ENCODE results near the gene RBFOX2. TPM values are rescaled to one million over a fixed set of nuclear protein-coding genes. Genes with fewer than 3 reads are reported as not detected.

The RBFOX2 gene
- total RNA-seq, 1 experiment from 2014 or later, result 57.0 TPM

DNA sequence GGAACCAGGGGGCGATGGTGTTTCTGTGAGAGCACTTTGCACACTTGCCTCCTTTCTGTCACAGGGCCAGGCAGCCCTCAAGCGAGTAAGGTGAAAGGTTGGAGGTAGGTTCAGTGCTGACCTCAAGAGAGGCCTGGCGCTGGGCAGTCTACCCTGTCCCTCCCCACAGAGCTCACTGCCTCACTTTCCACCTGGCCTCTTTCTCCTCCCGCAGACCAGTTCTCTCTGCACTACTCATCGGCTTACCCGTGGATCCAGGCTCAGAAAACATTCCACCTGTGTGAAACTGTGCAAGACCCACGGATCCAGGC is 294.2 kb downstream of the RBFOX2 start:
- in situ Hi-C loops (cut with HindIII; ENCODE audit: low pct_unique_long_range_greater_than_20kb, low sequenced_read_pairs), result no loop called here
- DNase-seq (ENCODE audit: low read depth, low spot score), result no peak

DNA sequence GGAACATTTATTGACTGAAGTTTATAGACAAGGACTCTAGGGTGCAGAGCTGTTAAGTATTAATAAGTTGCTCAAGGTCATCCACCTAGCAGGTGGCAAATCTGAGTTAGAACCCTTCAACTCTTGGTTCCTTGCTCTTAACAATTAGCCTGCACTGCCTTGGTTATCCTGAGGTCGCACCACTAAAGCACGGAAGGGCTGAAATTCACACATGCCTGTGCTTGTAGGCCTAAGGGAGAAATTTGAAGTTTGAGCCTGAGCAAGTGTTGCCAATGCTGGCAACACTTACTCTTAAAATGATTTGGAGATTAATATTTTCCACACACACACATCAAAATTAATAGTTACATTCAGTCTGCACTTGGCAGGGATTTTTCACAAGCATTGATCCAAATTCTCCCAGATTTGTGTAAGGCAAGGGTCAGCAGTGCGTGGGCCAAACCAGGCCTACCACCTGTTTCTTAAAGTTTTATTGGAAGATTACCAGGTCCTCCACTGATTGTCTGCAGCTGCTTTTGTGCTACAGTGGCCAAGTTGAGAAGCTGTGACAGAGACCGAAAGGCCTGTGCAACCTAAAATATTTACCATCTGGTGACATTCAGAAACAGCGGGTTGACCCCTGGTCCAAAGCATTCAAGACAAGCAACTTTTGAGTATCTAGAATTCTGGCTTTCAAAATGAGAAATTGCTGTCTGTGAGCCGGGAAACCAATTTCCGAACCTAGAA is 294.7 kb downstream of the RBFOX2 start:
- in situ Hi-C loops (cut with HindIII; ENCODE audit: low pct_unique_long_range_greater_than_20kb, low sequenced_read_pairs), result no loop called here
- no peak for DNase-seq (ENCODE audit: low read depth, low spot score)

DNA sequence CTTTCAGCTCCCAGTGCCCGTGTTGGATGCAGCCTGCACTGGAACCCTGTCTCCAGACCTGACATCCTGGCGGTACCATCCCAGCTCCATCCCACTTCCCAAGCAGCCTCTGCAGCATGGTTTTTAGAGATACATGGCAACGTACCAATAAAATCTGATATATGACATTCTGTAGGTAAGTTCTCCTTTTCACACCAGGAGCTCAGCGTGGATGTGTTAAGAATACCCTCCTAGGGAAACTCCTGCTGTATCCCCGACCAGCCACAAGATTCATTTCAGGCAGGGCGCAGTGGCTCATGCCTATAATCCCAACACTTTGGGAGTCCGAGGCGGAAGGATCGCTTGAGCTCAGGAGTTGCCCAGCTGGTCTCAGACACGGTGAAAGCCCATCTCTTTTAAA is 295.6 kb downstream of the RBFOX2 start:
- in situ Hi-C loops (cut with HindIII; ENCODE audit: low pct_unique_long_range_greater_than_20kb, low sequenced_read_pairs), result no loop called here
- no peak for DNase-seq (ENCODE audit: low read depth, low spot score)

DNA sequence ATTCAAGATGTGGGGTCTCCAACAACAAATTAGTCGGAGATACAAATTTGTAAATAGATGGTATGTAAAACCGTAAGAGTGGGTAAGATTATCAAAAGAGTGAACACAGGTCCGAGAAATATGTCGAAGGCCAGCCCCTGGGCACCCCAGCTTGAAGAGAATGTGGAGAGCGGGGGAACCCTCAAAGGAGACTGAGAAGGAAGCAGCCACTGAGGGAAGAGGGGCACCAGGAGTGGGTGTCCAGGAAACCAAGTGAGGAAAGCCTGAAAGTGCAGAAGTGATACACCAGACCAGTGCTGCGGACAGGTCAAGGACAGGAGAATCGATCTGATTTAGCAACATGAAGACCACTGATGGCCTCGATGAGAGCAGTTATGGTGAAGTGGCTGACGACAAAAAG is 296.5 kb downstream of the RBFOX2 start:
- DNase-seq (ENCODE audit: low read depth, low spot score), result no peak
- in situ Hi-C loops (cut with HindIII; ENCODE audit: low pct_unique_long_range_greater_than_20kb, low sequenced_read_pairs), result no loop called here

DNA sequence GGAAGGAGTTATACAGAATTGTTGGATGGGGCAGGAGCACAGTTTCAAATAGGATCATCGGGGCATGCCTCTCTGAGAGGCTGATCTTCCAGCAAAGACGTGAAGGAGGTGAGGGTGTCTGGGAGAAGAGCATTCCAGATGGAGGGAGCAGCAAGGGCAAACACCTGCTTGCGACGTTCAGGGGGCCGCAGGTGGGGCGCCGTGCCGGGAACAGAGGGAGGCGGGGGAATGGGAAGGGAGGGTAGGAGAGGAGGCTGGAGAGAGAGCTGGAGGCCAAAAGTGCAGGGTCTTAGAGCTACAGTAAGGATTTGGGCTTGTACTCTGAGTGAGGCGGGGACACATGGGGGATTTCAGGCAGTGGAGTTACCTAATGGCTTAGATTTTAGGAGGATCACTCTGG is 297.3 kb downstream of the RBFOX2 start:
- DNase-seq (ENCODE audit: low read depth, low spot score), result no peak
- in situ Hi-C loops (cut with HindIII; ENCODE audit: low pct_unique_long_range_greater_than_20kb, low sequenced_read_pairs), result no loop called here

DNA sequence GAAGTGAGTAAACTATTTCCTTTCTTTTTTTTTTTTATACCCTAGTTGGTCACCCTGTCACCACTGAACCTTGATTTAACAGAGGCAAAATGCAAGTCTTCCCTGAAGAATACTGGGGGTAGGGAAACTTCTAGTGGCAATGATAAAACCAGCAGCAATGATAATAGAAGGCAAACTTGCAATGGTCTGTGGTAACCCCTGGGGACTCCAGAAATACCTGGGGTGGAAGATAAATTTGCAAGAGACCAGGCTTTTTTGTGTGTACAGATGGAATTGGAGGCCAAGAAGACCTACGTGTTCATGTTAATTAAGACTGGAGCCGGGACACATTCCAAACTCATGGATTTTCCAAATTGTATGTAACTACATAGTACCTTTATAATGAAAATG is 299.3 kb downstream of the RBFOX2 start:
- DNase-seq (ENCODE audit: low read depth, low spot score), result no peak
- in situ Hi-C loops (cut with HindIII; ENCODE audit: low pct_unique_long_range_greater_than_20kb, low sequenced_read_pairs), result no loop called here

DNA sequence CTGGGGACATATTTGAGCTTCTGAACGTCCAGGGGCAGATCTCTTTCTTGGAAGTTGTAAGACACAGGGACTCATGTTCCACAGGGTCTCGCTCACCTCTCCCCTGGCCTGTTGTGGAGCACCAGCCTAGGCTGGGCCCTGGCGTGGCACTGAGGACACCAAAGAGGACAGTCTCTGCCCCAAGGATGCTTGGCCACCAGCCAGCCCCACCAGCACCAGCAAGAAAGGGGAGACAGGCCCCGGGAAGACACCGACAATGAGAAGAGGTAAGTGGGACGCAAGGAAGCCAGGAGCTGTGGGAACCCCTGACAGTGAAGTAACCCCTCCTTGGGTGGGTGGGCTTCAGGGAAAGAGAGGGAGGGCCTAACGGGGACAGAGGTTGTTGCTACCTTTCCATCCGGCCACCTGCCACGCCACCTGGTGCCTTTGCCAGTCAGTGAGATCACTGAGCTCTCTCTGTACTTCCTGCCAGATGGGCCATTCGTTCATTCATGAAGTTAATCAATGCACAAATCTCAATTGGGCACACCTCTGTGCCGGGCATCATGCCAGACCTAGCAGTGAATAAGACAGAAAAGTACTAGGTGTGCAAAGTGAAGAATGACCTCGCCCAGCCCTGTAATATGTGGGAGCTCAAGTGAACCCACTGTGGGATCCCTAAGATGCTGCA is 299.9 kb downstream of the RBFOX2 start:
- in situ Hi-C loops (cut with HindIII; ENCODE audit: low pct_unique_long_range_greater_than_20kb, low sequenced_read_pairs), result no loop called here
- DNase-seq (ENCODE audit: low read depth, low spot score), result no peak

DNA sequence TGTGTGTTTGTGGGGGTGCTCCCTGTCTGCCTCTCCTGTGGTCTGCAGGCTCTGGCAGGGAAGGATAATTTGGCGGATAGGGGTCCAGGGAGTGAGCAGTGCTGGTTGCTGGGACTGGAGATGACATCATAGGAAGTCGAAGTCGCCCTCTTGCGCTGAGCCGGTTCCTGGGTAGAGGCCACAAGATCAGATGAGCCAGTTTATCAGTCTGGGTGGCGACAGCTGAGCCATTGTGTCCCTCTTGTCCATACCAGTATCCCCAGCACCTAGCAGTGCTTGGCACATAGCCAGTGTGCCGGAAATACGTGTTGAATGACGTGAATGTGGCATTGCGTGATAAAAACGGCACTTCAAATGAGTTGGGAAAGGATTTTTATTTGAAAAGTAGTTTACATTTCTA is 301.2 kb downstream of the RBFOX2 start:
- in situ Hi-C loops (cut with HindIII; ENCODE audit: low pct_unique_long_range_greater_than_20kb, low sequenced_read_pairs), result no loop called here
- DNase-seq (ENCODE audit: low read depth, low spot score), result no peak

DNA sequence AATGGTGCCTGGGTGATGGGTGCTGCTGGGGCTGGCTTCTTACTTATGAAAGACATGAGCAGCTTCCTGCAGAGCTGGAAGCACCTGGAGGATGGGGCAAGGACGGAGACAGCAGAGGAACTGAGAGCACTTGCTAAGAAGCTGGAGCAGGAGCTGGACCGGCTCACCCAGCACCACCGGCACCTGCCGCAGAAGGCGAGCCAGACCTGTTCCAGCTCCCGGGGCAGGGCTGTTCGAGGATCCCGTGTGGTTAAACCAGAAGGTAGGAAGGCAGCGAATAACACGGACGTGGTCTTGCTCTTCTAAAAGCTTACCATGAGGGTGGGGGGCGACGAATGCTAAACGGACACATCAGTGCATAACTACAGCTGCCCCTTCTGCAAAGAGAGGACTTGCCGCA is 301.7 kb downstream of the RBFOX2 start:
- in situ Hi-C loops (cut with HindIII; ENCODE audit: low pct_unique_long_range_greater_than_20kb, low sequenced_read_pairs), result no loop called here

DNA sequence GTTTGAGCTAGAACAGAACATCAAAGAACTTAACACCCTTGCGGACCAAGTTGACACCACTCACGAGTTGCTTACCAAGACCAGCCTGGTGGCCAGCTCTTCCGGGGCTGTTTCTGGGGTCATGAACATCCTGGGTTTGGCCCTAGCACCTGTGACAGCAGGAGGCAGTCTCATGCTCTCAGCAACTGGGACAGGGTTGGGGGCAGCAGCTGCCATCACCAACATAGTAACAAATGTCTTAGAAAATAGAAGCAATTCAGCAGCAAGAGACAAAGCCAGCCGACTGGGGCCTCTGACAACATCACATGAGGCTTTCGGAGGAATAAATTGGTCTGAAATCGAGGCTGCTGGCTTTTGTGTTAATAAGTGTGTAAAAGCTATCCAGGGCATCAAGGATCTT is 302.2 kb downstream of the RBFOX2 start:
- no peak for DNase-seq (ENCODE audit: low read depth, low spot score)
- in situ Hi-C loops (cut with HindIII; ENCODE audit: low pct_unique_long_range_greater_than_20kb, low sequenced_read_pairs), result no loop called here

More for the DNA sequence above, 301.7 kb downstream of the RBFOX2 start:
- no peak for DNase-seq (ENCODE audit: low read depth, low spot score)

DNA sequence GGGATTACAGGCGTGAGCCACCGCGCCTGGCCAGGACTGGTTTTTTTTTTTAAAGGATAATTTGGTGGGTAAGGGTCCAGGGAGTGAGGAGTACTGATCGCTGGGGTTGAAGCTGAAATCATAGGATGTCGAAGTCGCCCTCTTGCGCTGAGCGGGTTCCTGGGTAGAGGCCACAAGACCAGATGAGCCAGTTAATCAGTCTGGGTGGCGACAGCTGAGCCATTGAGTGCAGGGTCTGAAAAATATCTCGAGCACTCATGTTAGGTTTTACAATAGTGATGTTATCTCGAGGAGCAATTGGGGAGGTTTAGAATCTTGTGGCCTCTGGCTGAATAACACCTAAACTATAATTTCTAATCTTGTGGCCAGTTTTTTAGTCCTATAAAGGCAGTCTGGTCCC is 303.1 kb downstream of the RBFOX2 start:
- no peak for DNase-seq (ENCODE audit: low read depth, low spot score)
- in situ Hi-C loops (cut with HindIII; ENCODE audit: low pct_unique_long_range_greater_than_20kb, low sequenced_read_pairs), result no loop called here

DNA sequence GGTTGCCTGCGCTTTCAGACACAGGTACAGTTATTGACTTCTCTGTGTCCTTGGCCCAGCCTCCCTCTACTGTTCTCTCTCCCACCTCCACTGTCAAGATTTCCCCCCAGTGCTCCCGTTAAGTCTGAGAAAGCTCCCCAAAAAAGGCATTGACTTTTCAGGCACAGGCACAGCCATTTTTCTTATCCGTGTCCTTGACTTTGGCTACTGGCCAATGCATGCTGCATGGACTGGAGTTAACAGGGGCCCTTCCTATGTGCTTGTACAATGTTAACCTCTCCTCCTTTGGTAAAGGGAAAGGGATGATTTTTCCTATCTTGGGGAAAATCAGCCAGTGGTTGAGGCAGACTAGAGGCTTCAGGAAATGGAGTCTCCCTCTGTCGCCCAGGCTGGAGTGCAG is 306.7 kb downstream of the RBFOX2 start:
- DNase-seq (ENCODE audit: low read depth, low spot score), result no peak
- in situ Hi-C loops (cut with HindIII; ENCODE audit: low pct_unique_long_range_greater_than_20kb, low sequenced_read_pairs), result no loop called here

DNA sequence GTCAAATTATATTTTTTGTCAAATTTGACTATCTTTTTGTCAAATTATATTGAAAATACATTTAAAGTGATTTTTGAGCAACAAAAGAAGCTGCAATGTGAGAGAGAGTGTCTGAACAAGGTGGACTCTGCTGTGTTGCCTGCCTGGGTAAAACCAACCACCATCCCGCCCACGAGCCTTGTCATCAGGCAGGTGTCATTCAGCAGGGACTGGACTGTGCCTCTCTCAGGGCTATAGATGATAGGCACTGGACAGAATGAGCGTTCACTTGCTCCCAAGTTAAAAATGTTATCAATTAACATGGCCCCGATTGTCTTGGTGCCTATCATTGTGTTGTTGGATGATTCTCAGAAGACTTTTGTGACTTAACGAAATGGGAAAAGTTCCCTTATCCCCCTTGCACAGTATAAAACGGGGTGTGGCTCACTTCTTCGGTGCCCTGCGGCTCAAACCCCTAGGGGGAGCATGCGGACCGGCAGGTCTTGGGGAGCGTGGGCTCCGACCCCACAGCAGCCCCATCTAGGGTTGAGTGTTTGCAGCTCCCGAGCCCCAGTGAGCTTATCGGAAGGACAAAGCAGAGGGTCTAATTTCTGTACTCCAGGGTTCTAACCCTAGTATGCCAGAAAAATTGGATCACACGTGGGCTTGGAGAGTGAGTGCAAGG is 309.3 kb downstream of the RBFOX2 start:
- in situ Hi-C loops (cut with HindIII; ENCODE audit: low pct_unique_long_range_greater_than_20kb, low sequenced_read_pairs), result no loop called here
- DNase-seq (ENCODE audit: low read depth, low spot score), result no peak

DNA sequence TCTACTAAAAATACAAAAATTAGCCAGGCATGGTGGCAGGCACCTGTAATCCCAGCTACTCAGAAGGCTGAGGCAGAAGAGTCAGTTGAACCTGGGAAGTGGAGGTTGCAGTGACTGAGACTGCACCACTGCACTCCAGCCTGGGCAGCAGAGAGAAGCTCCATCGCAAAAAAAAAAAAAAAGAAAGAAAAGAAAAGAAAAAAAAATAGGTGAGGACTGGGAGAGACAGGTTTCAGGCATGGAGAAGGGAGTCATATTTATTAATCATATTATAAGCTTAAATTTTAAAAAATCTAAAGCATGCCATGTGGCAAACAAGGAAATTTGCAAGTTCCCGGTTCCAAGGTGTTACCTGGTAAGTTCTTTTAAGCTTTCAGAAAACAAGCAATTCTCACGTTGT is 311.1 kb downstream of the RBFOX2 start, which contains the start of gene APOL5:
TSS of gene APOL5 (plus strand) at position 301 of the 400 bp plus-strand sequence. CDS start at position 301, 0 bp downstream.
- no peak for DNase-seq (ENCODE audit: low read depth, low spot score)
- in situ Hi-C loops (cut with HindIII; ENCODE audit: low pct_unique_long_range_greater_than_20kb, low sequenced_read_pairs), result no loop called here

DNA sequence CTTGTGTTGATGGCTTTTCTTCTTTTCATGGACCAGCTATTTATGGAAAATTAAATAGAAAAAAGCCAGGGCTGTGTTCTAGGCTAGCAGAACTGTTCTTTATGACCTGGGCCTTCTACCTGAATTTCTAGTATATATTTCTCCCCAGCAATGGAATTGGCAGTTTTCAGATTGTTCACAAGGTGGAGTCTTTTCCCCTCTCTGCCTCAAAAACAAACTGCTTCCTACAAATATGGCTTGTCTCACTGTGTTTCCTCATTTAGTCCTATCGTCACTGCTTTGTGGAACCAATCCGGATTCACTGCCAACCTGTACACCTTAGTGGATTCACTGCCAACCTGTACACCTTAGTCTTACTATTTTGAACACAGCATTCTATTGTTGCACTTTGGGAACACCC is 316.0 kb downstream of the RBFOX2 start:
- in situ Hi-C loops (cut with HindIII; ENCODE audit: low pct_unique_long_range_greater_than_20kb, low sequenced_read_pairs), result no loop called here
- no peak for DNase-seq (ENCODE audit: low read depth, low spot score)

DNA sequence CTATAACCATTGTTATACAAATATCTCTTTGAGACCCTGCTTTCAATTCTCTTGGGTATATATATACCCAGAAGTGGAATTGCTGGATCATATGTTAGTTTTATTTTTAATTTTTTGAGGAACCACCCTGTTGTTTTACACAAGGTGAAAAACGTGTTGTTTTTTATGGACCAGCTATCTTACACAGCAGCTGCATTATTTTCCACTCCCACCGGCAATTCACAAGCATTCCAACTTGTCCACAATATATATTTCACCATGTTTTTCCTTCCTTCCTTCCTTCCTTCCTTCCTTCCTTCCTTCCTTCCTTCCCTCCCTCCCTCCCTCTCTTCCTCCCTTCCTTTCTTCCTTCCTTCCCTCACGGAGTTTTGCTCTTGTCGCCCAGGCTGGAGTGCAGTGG is 317.3 kb downstream of the RBFOX2 start:
- in situ Hi-C loops (cut with HindIII; ENCODE audit: low pct_unique_long_range_greater_than_20kb, low sequenced_read_pairs), result no loop called here

DNA sequence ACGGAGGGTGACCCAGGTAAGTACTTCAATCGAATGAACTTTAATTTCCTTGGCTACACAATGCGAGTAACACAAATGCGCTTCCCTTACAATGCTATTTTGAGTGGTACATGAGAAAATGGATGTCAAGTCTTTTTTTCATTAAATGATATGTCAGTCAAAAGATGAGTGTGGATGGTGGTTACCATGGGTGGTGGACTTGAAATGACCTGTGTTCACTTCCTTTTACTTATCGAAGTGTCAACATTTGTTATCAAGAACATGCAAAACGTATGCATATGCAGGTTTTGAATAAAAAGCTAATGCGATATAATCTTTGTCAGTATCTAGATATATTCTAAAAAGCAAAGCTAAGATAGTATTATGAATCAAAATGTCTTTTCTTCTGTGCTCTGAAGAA is 319.7 kb downstream of the RBFOX2 start:
- DNase-seq (ENCODE audit: low read depth, low spot score), result no peak
- in situ Hi-C loops (cut with HindIII; ENCODE audit: low pct_unique_long_range_greater_than_20kb, low sequenced_read_pairs), result no loop called here

More for the DNA sequence above, 317.3 kb downstream of the RBFOX2 start:
- DNase-seq (ENCODE audit: low read depth, low spot score), result no peak

DNA sequence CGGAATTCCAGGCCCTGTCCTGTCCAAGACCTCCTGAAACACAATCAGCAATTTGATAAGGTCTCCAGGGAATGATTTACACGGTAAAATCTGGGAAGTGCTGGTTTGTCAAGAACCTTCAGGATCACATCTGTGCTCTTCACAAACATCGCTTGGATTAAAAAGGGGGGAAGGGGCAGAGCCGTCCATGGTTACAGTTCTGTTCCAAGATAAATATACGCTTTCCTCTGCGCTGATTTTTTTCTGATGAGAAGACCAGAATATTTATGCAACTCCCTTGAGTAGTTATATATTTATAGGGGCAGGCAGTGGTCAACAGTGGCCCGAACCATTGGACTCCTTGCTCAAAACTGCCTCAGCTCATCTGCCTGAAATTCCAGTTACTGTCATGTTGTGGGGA is 320.2 kb downstream of the RBFOX2 start:
- no peak for DNase-seq (ENCODE audit: low read depth, low spot score)
- in situ Hi-C loops (cut with HindIII; ENCODE audit: low pct_unique_long_range_greater_than_20kb, low sequenced_read_pairs), result no loop called here

DNA sequence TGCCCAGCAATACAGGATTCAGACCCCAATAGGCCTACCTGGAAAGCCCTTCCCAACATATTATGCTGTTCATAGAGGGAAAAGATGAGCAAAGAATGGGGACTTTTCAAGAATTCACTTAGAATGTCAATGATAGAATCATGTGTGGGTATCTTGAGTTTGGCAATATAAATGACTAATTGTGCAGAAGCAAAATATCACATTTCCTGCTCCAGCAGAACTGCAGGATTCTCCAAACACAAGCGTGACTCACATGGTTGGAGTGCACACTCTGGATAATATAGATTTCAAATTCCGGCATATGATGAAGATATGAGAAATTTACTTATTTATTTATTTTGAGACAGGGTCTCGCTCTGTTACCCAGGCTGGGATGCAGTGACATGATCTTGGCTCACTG is 323.5 kb downstream of the RBFOX2 start:
- peak; percentile 26 for DNase-seq (ENCODE audit: low read depth, low spot score)
- in situ Hi-C loops (cut with HindIII; ENCODE audit: low pct_unique_long_range_greater_than_20kb, low sequenced_read_pairs), result no loop called here

Measured in SK-MEL-5 (cell line).